HG03039 (cell line): Measurements from ENCODE around the gene ZNF280A.
"Not testable (repeated sequence)": the region's sequence is repeated elsewhere in the genome, so short reads cannot be mapped to it uniquely, and the experiment has no call there.

Experiments used
- ATAC-seq: cut with Tn5 transposase; IDR thresholded peaks from one replicate; pipeline ENCODE4 v1.9.1; 2021; ENCODE audit warnings: mild to moderate bottlenecking, moderate library complexity; ENCODE audit not compliant: unreplicated experiment

The ZNF280A gene

DNA sequence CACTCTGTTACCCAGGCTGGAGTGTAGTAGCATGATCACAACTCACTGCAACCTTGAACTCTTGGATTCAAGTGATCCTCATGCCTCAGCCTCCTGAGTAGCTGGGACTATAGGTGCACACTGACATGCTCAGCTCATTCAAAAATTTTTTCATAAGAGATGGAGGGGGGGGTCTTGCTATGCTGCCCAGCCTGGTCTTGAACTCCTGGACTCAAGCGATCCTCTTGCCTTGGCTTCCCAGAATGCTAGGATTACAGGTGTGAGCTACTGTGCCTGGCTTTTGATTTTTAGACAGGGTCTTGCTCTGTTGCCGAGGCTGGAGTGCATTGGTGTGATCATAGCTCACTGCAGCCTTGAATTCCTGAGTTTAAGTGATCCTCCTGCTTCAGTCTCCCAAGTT, 25.0 kb upstream of the ZNF280A start:
- no peak for ATAC-seq

DNA sequence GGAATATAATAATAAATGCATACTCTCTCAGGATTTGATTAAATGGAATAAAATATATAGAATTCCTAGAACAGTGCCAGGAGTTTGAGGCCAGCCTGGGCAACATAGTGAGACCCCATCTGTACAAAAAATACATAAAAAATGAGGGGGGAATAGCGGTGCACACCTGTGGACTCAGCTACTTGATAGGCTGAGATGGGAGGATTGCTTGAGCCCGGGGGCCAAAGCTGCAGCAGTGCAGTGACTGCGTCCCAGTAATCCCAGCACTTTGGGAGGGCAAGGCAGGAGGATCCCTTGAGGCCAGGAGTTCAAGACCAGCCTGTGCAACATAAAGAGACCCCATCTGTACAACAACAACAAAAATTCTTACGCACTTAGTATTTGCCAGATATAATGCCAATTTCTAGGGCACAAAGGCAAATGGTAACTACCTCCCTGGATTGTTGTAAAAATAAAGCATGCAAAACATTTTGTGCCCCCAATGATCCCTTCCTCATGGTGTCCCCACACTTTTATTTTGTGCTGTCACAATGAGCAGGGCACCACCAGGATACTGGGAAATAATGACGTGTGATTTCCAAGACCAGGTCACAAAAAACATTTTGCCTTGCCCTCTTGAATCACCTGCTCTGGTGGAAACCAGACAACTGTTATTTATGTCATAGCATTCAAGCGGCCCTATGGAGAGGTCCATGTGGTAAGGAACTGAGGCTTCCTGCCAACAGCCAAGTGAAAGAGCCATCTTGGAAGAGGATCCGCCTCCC, 18.3 kb upstream of the ZNF280A start:
- ATAC-seq, result no peak

DNA sequence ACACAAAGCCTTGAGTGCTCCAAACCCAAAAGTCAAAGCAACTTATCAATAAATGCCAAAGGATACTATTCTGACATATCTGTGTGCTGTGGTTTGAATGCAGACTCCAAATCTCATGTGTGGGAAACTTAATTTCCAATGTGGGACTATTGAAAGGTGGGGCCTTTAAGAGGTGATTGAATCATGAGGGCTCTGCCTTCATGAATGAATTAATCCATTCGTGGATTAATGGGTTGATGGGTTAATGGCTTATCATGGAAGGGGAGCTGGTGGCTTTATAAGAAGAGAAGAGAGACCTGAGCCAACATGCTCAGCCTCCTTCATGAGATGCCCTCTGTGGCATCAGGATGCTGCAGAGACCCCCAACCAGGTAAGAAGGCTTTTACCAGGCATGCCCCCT, 16.8 kb upstream of the ZNF280A start:
- no peak for ATAC-seq

DNA sequence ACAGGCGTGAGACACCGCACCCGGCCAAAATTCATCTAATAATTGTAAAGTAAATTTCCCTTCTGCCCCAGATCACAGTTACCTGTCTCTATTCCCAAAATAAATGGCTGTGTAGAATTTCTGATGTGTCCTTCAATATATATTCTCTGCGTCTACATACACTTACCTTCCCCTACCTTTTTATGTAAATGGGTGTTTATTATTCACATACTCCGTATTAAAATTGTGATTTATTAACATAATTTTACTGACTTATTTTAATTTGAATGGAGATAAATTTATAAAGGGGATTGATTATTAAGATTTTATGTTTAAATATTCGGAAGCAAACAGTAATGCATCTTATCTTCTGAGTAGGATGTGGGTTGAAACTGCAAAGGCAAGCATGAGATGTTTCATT, 16.4 kb upstream of the ZNF280A start:
- no peak for ATAC-seq

DNA sequence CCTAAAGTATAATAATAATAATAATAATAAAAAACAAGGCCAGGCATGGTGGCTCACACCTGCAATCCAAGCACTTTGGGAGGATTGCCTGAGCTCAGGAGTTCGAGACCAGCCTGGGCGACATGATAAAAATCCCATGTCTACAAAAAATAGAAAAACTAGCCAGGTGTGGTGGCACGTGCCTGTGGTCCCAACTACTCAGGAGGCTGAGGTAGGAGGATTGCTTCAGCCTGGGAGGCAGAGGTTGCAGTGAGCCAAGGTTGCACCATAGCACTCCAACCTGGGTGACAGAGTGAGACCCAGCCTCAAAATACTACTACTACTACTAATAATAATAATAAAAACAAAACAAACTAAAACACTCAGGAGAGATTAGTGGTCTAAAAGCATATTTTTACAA, 15.6 kb upstream of the ZNF280A start:
- no peak for ATAC-seq

DNA sequence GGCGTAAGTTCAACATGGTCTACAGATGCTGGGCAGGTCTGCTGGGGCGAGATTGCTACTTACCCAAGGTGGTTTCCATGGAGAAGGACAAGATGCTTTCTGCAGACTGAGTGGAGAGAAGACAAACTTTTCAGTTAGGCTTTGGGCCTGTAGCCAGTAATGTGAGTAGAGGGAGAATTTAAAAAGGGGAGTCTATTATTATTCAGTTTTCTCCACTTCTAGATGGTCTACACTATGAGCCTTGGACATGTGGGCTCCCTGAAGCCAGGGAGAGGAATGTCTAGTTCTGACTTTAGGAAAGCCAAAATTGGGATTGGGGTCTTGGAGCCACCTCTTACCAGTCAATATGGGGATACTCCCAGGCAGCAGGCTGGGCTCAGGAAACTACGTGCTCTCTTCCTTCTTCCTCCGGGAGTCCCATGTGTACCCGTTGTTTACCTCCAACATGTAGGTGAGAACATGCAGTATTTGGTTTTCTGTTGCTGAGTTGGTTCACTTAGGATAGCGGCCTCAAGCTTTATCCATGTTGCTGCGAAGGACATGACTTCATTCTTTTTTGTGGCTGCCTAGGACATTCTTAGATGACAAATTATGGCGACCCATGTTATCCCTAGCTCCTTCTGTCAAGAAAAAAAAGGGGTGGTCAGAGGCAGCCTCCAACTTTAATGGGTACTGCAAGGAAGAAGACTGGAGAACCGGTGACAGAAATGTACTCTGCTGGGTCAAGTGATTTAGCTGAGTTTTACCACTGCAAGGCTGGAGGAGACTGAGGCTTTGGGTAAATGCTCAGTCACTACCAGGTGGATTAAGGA, 14.7 kb upstream of the ZNF280A start:
- no peak for ATAC-seq

DNA sequence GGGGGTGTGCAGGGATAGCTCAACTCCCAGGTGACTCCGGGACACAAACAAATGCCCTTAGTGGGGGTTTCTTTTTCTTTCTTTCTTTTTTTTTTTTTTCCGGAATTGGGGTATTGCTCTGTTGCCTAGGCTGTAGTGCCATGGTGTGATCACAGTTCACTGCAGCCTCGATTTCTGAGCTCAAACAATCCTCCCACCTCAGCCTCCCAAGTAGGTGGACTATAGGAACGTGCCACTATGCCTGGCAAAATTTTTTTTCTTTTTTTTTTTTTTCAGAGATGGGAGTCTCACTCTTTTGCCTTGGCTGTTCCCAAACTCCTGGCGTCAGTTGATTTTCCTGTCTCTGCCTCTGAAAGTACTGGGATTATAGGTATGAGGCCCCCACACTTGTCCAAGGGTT, 13.8 kb upstream of the ZNF280A start:
- ATAC-seq, result no peak

DNA sequence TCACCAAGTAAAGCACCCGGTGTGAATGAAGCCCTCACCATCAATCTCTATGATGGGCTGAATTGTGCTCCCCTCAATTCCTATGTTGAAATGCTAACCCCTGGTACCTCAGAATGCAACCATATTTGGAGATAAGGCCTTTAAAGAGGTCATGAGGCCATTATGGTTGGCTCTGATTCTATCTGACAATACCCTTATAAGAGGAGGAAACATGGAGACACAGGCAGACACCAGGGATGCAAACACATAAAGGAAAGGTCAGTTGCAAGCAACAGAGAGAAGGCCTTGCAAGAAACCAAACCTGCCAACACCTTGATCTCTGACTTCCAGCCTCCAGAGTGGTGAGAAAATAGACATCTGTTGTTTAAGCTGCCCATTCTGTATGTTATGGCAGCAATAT, 13.3 kb upstream of the ZNF280A start:
- no peak for ATAC-seq

DNA sequence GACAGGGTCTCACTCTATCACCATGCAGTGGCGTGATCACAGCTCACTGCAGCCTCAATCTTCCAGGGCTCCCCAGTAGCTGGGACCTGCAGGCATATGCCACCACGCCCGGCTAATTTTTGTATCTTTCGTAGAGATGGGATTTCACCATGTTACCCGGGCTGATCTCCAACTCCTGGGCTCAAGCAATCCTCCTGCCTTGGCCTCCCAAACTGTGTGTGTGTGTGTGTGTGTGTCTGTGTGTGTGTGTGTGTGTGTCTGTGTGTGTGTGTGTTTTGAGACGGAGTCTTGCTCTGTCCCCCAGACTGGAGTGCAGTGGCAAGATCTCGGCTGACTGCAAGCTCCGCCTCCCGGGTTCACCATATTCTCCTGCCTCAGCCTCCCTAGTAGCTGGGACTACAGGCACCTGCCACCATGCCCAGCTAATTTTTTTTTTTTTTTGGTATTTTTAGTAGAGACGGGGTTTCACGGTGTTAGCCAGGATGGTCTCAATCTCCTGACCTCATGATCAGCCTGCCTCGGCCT, 12.5 kb upstream of the ZNF280A start:
- ATAC-seq, result not testable (repeated sequence)

DNA sequence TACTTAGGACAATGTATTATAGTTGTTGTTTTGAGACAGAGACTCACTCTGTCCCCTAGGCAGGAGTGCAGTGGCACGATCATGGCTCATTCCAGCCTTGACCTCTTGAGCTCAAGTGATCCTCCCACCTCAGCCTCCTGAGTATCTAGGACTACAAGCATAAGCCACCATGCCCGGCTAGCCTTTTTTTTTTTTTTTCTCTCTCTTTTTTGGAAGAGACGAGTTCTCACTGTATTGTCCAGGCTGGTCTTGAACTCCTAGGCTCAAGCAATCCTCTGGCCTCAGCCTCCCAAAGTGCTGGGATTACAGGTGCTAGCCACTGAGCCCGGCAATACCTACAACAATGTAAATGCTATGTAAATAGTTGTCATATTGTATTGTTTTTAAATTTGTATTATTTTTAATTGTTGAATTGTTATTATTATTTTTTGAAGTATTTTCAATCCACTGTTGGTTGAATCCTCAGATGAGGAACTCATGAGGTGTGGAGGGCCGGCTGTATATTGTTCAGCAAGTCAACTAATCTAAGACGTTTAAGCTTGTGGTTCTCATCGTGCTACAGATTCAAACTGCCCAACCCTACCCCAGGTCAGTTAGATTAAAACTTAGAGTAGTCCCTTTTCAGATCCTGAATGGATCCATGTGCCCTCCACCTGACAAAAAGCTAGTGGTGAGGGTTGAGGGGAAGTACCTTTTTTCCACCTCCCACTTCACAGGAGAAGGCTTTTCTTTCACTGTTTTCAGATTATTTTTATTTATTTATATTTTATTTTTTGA, 11.9 kb upstream of the ZNF280A start:
- ATAC-seq, result no peak

DNA sequence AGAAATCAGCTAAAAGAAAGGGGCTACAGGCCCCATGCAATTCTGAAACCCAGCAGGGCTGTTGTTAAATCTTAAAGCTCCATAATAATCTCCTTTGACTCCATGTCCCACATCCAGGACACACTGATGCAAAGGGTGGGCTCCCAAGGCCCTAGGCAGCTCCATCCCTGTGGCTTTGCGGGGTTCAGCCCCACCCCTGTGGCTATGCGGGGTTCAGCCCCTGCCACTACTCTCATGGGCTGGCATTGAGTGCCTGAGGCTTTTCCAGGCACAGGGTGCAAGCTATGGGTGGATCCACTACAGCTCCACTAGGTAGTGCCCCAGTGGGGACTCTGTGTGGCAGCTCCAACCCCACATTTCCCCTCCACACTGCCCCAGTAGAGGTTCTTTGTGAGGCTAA, 8.7 kb upstream of the ZNF280A start:
- ATAC-seq, result no peak

DNA sequence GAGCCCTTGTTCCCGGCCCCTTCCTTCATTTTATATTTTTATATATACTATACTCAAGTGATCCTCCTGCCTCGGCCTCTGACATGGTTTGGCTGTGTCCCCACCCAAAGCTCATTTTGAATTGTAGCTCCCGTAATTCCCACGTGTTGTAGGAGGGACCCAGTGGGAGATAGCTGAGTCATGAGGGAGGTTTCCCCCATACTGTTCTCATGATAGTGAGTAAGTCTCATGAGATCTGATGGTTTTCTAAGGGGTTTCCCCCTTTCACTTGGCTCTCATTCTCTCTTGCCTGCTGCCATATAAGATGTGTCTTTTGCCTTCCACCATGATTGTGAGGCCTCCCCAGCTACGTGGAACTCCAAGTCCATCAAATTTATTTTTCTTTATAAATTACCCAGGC, 7.2 kb upstream of the ZNF280A start:
- ATAC-seq, result no peak

DNA sequence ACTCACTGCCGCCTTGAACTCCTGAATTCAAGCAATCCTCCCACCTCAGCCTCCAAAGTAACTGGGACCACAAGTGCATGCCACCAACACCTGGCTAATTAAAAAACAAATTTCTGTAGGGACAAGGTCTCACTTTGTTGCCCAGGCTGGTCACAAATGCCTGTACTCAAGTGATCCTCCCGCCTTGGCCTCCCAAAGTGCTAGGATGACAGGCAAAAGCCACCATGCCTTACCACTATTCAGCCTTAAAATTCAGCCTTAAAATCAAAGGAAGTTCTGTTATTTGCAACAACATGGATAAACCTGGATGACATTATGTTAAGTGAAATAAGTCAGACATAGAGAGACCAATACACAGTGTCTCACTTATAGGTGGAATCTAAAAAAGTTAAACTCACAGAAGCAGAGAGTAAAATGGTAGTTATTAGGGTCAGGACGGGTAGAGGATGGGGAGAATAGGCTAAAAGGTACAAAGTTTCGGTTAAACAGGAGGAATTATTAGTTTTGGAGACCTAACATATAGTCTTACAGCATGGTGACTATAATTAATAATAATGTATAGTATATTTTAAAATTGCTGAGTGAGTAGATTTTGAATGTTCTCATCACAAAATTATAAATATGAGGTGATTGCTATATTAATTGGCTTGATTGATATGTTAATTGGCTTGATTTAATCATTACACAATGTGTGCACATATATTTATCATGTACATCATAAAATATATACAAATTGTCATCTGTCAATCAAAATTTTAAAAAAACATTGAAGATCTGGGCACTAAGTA, 6.2 kb upstream of the ZNF280A start:
- no peak for ATAC-seq

DNA sequence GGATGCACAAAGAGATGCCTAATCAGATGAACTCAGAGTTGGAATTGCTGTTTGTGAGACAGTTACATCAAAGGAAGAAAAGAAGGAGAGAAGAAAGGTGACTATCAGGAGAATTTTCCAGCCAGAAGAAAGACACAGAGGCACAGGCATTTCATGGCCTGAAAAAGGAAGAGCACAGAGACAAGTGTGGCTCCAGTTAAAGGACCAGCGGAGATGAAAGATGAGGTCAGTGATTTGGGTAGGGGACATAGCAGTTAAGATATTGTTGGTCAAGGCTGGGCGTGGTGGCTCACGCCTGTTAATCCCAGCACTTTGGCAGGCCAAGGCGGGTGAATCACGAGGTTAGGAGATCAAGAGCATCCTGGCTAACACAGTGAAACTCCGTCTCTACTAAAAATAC, 3.4 kb upstream of the ZNF280A start:
- no peak for ATAC-seq

DNA sequence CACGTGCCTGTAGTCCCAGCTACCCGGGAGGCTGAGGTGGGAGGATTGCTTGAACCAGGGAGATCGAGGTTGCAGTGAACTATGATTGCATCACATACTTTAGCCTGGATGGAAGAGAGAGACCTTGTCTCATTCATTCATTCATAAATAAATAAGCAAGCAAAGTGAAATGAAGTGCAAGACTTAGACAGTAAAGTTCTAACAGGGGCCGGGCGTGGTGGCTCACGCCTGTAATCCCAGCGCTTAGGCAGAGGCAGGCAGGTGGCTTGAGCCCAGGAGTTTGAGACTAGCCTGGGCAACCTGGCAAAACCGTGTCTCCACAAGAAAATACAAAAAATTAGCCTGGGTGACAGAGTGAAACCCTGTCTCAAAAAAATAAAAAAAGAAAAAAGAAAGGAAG, 1.6 kb upstream of the ZNF280A start:
- ATAC-seq, result no peak

DNA sequence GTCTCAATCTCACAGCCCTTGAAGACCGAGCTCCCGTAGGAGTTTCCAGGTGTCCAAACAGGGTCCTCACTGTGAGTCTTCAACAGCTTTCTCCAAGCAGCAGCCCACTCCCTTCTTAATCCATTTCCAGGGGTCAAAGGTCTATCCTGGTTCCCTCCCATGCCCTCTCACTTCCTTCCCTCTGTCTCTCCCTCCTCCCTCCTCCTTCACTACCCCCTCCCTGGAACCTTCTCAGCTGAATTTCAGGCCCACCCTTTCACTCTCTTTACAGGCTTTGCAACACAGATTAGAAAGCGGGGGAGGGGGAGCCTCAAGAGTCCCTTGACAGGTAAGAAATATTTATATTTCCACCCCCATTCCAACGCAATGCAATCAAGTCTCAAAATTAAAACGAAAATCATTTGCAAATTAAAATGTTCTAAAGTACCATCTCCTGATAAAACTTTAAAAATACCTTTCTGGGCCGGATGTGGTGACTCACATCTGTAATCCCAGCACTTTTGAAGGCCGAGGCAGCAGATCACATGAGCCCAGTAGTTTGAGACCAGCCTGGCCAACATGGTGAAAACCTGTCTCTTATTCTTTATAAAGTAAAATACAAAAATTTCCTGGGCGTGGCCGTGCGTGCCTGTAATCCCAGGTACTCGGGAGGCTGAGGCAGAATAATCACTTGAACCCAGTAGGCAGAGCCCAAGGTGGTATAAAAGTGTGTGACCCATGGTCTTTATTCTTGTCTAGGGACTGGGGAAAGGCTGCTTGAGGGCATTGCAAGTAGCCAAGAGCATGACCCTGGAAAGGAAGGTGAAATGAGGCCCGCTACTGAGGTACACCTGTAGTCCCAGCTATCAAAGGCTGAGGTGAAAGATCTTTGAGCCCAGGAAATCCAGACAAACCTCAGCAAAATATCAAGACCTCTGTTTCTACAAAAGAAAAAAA, 865 bp upstream of the ZNF280A start:
- no peak for ATAC-seq

DNA sequence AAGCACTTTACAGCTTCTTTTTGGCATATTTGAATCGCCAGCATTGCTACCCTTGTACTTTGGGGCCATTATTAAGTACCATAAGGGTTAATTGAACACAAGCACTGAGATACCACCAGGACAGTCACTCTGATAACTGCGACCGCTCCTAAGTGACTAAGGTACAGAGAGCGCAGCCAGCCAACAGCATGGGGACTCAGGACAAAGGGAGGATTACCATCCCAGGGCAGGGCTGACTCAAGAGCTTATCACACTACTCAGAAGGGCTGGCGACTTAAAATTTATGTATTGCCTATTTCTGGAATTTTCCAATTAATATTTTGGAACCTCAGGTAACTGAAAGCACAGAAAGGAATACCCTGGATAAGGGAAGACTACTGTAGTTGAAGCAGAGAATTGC, 479 bp downstream of the ZNF280A start:
- no peak for ATAC-seq

DNA sequence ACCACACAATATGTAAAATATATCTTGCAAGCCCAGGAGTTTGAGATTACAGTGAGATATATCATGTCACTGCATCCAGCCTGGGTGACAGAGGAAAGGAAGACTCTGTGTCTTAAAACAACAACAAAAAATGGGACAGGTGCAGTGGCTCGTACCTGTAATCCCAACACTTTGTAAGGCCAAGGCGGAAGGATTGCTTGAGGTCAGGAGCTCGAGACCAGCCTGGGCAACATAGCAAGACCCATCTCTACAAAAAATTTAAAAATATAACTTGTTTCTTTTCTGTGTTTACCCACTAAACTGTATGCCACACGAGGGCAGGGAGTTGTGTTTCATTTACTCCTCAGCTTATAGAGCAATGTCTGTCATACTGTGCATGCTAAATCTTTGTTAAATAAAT, 3.1 kb downstream of the ZNF280A start:
- ATAC-seq, result no peak

DNA sequence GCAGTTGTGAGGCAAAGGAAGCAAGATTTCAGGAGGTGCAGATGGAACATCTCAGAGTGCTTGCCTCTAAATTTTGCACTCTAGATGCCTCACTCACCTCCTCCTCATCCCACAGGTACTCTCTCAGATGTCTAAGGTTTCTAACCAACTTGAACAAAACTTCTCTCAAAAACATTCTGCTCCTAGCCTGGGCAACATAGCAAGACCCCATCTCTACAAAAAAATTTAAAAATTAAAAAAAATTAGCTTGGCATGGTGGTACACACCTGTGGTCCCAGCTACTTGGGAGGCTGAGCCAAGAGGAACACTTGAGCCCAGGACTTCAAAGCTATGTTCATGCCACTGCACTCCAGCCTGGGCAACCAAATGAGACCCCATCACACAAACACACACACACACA, 4.2 kb downstream of the ZNF280A start:
- ATAC-seq, result no peak

DNA sequence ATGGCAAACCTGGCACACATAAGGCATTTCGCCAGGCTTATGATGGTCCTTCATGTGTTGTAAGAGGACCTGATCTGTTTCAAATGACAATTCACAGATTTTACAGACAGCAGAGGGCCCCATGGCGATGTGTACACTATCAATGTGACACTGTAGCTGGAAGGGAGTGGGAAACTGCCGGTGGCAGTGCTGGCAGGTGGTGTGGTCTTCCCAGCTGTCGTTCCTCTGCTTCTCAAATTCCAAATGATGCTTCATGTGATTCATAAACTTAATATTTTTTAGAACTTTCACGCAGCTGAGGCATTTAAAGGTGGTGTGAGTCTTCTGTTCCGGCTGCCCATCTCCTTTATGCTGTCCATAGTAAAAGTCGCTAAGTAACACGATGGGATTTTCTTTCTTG, 5.6 kb downstream of the ZNF280A start:
- ATAC-seq, result not testable (repeated sequence)
